Lung (tissue), 12 donors: Measurements from ENCODE around the gene FSTL5. TPM values are rescaled to one million over a fixed set of nuclear protein-coding genes. Genes with fewer than 3 reads are reported as not detected.

Source experiments
- ATAC-seq: fragments of 200-7000 bp; cut with Tn5 transposase; one replicate; pipeline ENCODE4 v1.9.1; 2020; ENCODE audit warnings: moderate number of reproducible peaks; ENCODE audit not compliant: insufficient read depth, low FRiP score
- DNase-seq, 3 donors: peaks; one replicate each; pipeline ENCODE4 v3.0.0-alpha.2; 2013 to 2017
- H3K27ac ChIP-seq, 2 donors: one replicate each; pipeline ENCODE4 v1.5.1; 2013; ENCODE audit warnings: mild to moderate bottlenecking in 2 of 2, moderate library complexity in 2 of 2, control low read depth in 1 of 2, inconsistent platforms in 1 of 2, low read depth in 1 of 2, low read length in 1 of 2
- H3K27me3 ChIP-seq, 3 donors: one replicate each; pipeline ENCODE4 v1.5.1; 2013; ENCODE audit warnings: low read length in 2 of 3; ENCODE audit not compliant: control insufficient read depth in 3 of 3, insufficient read depth in 3 of 3
- H3K36me3 ChIP-seq, 4 donors: one replicate each; pipeline ENCODE4 v1.5.1; 2013; ENCODE audit warnings: low read length in 4 of 4, mild to moderate bottlenecking in 1 of 4, moderate library complexity in 1 of 4; ENCODE audit not compliant: control insufficient read depth in 4 of 4, insufficient read depth in 4 of 4
- H3K4me1 ChIP-seq, 5 donors: one replicate each; pipeline ENCODE4 v1.5.1; 2013; ENCODE audit warnings: low read length in 5 of 5, mild to moderate bottlenecking in 2 of 5, moderate library complexity in 1 of 5; ENCODE audit not compliant: control insufficient read depth in 5 of 5, insufficient read depth in 5 of 5
- H3K4me3 ChIP-seq: one replicate; pipeline ENCODE4 v1.5.1; 2013; ENCODE audit warnings: mild to moderate bottlenecking, control low read depth, moderate library complexity
- H3K9ac ChIP-seq, 2 donors: one replicate each; pipeline ENCODE4 v1.5.1; 2013; ENCODE audit warnings: low read length in 2 of 2, control low read depth in 1 of 2; ENCODE audit not compliant: insufficient read depth in 1 of 2
- H3K9me3 ChIP-seq, 4 donors: one replicate each; pipeline ENCODE4 v1.5.1; 2013; ENCODE audit warnings: low read length in 3 of 4, mild to moderate bottlenecking in 1 of 4, moderate library complexity in 1 of 4; ENCODE audit not compliant: control insufficient read depth in 4 of 4, insufficient read depth in 3 of 4
- CTCF ChIP-seq: IDR thresholded peaks from 2 replicates; pipeline ENCODE4 v1.5.1; 2012; ENCODE audit warnings: mild to moderate bottlenecking; ENCODE audit errors: control extremely low read depth, extremely low read depth
- WGBS, 2 donors: extraction: QIAGEN DNeasy Blood & Tissue Kit; methylation state at CpG; one replicate each; pipeline ENCODE4 v1.1.7; 2013; 5-methylcytosine and 5-hydroxymethylcytosine counted together
- polyA plus RNA-seq, 2 donors: library from polyadenylated mRNA; stranded (reverse); fragments of 200-250 nt; gene quantifications; one replicate each; pipeline ENCODE4 v1.2.1, GENCODE V29; 2013
- total RNA-seq, 2 donors: library from RNA; depleted of rRNA in 1 of 2; stranded (reverse); fragments of >200 nt in 1 of 2; gene quantifications; one replicate each; pipeline ENCODE4 v1.2.1, GENCODE V29; 2014 to 2021
- donor health status: control.
- donor health status: control.
- donor health status: Bipolar disorder and iron deficiency.
- donor health status: healthy.
- donor health status: DM: yes; HTN: yes; CAD: no.

Gene FSTL5
- total and polyA plus RNA-seq, 4 donors, result 0.23 TPM; not detected in 3

GRCh38 chr4:161564230-161564834 lies 599.5 kb downstream of the FSTL5 start:
- Histone ChIP-seq H3K36me3 (no peaks in the 10 kb centered on the region), H3K4me1 (no peaks in the 10 kb centered on the region), H3K9ac (no peak overlapping the region), H3K4me3 (no peak overlapping the region), H3K27me3 (no peaks in the 10 kb centered on the region), H3K9me3 (no peaks in the 10 kb centered on the region), H3K27ac (no peak overlapping the region)
- TF ChIP-seq CTCF, result no peak
- peak in 1 of 3 donors; percentile 41 for DNase-seq
- ATAC-seq, result no peak
- 91 to 95% methylated on average over 1 of the region's 1 CpG for WGBS, 2 donors

- Histone ChIP-seq H3K36me3 (no peaks in the 10 kb centered on the region), H3K27me3 (no peaks in the 10 kb centered on the region), H3K9me3 (no peaks in the 10 kb centered on the region), H3K9ac (no peak overlapping the region), H3K4me3 (no peak overlapping the region), H3K27ac (no peak overlapping the region), H3K4me1 (no peaks in the 10 kb centered on the region)
- ATAC-seq (no peak), DNase-seq (no peak)
- 48 to 59% methylated on average over 5 of the region's 5 CpGs for WGBS, 2 donors
- TF ChIP-seq CTCF, result no peak
Observed at GRCh38 chr4:161555689-161556660, 607.8 kb downstream of the FSTL5 start.

GRCh38 chr4:161554372-161554990 lies 609.3 kb downstream of the FSTL5 start:
- H3K36me3 ChIP-seq, result no peaks in the 10 kb centered on the region
- H3K27me3 ChIP-seq, result no peaks in the 10 kb centered on the region
- H3K9ac ChIP-seq, result no peak overlapping the region
- DNase-seq (peak in 2 of 3 donors; percentile 15 to 33), ATAC-seq (no peak)
- no peak overlapping the region for H3K4me3 ChIP-seq
- no peak for TF ChIP-seq CTCF
- H3K9me3 ChIP-seq, result no peaks in the 10 kb centered on the region
- no peak overlapping the region for H3K27ac ChIP-seq
- no peaks in the 10 kb centered on the region for H3K4me1 ChIP-seq
- 27 to 31% methylated on average over 5 of the region's 5 CpGs for WGBS, 2 donors
